Measurements from ENCODE around the gene ZNF428.

Gene ZNF428

DNA sequence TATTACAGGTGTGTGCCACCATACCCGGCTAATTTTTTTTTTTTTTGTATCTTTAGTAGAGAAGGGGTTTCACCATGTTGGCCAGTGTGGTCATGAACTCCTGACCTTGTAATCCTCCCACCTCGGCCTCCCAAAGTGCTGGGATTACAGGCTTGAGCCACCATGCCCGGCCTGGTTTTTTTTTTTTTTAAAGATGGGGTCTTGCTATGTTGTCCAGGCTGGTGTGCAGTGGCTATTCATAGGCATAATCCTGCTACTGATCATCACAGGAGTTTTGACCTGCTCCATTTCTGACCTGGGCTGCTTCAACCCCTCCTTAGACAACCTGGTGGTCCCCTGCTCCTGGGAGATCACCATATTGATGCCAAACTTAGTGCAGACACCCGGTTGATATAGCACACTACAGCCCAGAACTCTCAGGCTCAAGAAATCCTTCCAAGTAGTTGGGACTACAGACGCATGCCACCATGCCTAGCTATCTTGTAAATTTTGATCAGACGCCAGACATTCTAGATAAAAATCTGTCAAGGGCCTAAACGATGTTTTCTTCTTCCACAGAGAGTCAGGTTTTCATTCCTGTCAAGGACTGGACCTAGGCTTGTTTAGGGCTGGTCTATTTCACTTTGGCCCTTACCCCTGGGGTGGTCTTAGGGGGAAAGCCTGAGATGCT is 41.0 kb upstream of the ZNF428 start:
- no peak overlapping the region for H3K9ac ChIP-seq
- no peak overlapping the region for H3K4me2 ChIP-seq
- H3K4me1 ChIP-seq (ENCODE audit: low read depth, poor library complexity, severe bottlenecking) = no peaks in the 10 kb centered on the region
- H2AFZ ChIP-seq (ENCODE audit: low read depth) = no peak overlapping the region
- H4K20me1 ChIP-seq (ENCODE audit: insufficient read depth) = no peaks in the 10 kb centered on the region
- no peaks in the 10 kb centered on the region for H3K36me3 ChIP-seq (ENCODE audit: insufficient read depth)
- H3K4me3 ChIP-seq (IDR thresholded peaks at IDR 0.05; ENCODE audit: insufficient read depth, low read depth, low read length) = no peak overlapping the region
- TF ChIP-seq CTCF (conservative IDR thresholded peaks at IDR 0.05; ENCODE audit: low read depth, low read length) = no peak
- no peaks in the 10 kb centered on the region for H3K27me3 ChIP-seq (ENCODE audit: insufficient read depth, low read depth)
- H3K79me2 ChIP-seq (ENCODE audit: insufficient read depth, low read depth) = no peaks in the 10 kb centered on the region
- H3K27ac ChIP-seq = no peak overlapping the region

DNA sequence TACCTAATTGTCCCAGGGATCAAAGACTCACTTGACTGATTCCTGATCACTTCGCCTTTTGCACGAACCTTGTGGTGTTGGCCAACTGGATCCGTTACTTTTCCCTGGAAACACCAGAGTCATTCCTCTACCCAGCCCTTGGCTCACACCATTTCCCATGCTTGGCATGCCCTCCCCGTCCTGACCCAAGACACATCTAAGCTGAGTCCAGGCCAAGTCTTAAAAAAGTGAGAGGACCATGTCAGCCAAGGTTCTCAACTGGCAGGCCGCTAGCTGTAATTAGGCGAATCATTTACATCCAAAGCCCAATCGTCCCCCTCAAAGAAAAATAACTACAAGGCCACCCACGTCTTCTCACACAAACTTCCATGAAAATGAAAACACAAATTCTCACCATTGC is 39.1 kb upstream of the ZNF428 start:
- Histone ChIP-seq H3K4me3 (IDR thresholded peaks at IDR 0.05; ENCODE audit: insufficient read depth, low read depth, low read length) (no peak overlapping the region), H3K27ac (no peak overlapping the region), H3K36me3 (ENCODE audit: insufficient read depth) (no peaks in the 10 kb centered on the region), H3K4me2 (no peak overlapping the region), H3K79me2 (ENCODE audit: insufficient read depth, low read depth) (no peaks in the 10 kb centered on the region), H3K9ac (no peak overlapping the region), H3K4me1 (ENCODE audit: low read depth, poor library complexity, severe bottlenecking) (no peaks in the 10 kb centered on the region), H3K27me3 (ENCODE audit: insufficient read depth, low read depth) (no peaks in the 10 kb centered on the region), H2AFZ (ENCODE audit: low read depth) (no peak overlapping the region), H4K20me1 (ENCODE audit: insufficient read depth) (no peaks in the 10 kb centered on the region)
- no peak for TF ChIP-seq CTCF (conservative IDR thresholded peaks at IDR 0.05; ENCODE audit: low read depth, low read length)

GRCh38 chr19:43658001-43658400 is 38.6 kb upstream of the ZNF428 start:
- TF ChIP-seq CTCF (conservative IDR thresholded peaks at IDR 0.05; ENCODE audit: low read depth, low read length) = no peak
- no peaks in the 10 kb centered on the region for H3K4me1 ChIP-seq (ENCODE audit: low read depth, poor library complexity, severe bottlenecking)
- no peak overlapping the region for H3K4me2 ChIP-seq
- H2AFZ ChIP-seq (ENCODE audit: low read depth) = no peak overlapping the region
- no peak overlapping the region for H3K27ac ChIP-seq
- no peaks in the 10 kb centered on the region for H3K36me3 ChIP-seq (ENCODE audit: insufficient read depth)
- no peaks in the 10 kb centered on the region for H4K20me1 ChIP-seq (ENCODE audit: insufficient read depth)
- H3K4me3 ChIP-seq (IDR thresholded peaks at IDR 0.05; ENCODE audit: insufficient read depth, low read depth, low read length) = no peak overlapping the region
- H3K9ac ChIP-seq = no peak overlapping the region
- no peaks in the 10 kb centered on the region for H3K27me3 ChIP-seq (ENCODE audit: insufficient read depth, low read depth)
- no peaks in the 10 kb centered on the region for H3K79me2 ChIP-seq (ENCODE audit: insufficient read depth, low read depth)

- no peak for TF ChIP-seq CTCF (conservative IDR thresholded peaks at IDR 0.05; ENCODE audit: low read depth, low read length)
- H2AFZ ChIP-seq (ENCODE audit: low read depth) = no peak overlapping the region
- no peak overlapping the region for H3K4me2 ChIP-seq
- no peak overlapping the region for H3K27ac ChIP-seq
- H3K27me3 ChIP-seq (ENCODE audit: insufficient read depth, low read depth) = no peaks in the 10 kb centered on the region
- H3K4me3 ChIP-seq (IDR thresholded peaks at IDR 0.05; ENCODE audit: insufficient read depth, low read depth, low read length) = no peak overlapping the region
- H3K79me2 ChIP-seq (ENCODE audit: insufficient read depth, low read depth) = no peaks in the 10 kb centered on the region
- H3K4me1 ChIP-seq (ENCODE audit: low read depth, poor library complexity, severe bottlenecking) = no peaks in the 10 kb centered on the region
- H3K36me3 ChIP-seq (ENCODE audit: insufficient read depth) = no peaks in the 10 kb centered on the region
- no peak overlapping the region for H3K9ac ChIP-seq
- no peaks in the 10 kb centered on the region for H4K20me1 ChIP-seq (ENCODE audit: insufficient read depth)
Observed at GRCh38 chr19:43656436-43656835, 37.0 kb upstream of the ZNF428 start.
